Measurements from ENCODE around the gene MAT1A. TPM values are rescaled to one million over a fixed set of nuclear protein-coding genes. Genes with fewer than 3 reads are reported as not detected.
"Not testable (repeated sequence)": the region's sequence is repeated elsewhere in the genome, so short reads cannot be mapped to it uniquely, and the experiment has no call there.

Gene MAT1A
- total and polyA plus RNA-seq, 2 of the 13 experiments (the other 11 are each of a cell fraction or from before 2014, with no cell fraction given), result 57.1 to 76.9 TPM

- FAIRE-seq; ATAC-seq; BruUV-seq (replicated peaks): not testable (repeated sequence)
Measured at GRCh38 chr10:80254726-80255125, 34.7 kb downstream of the MAT1A start.

GRCh38 chr10:80253963-80254271 lies 35.5 kb downstream of the MAT1A start:
- H3K27me3 ChIP-seq (ENCODE audit: control insufficient read depth in 1 of 2, insufficient read depth in 2 of 2, low read length in 2 of 2), result peaks cover 0 to 13% of the 10 kb centered on the region in 2 experiments; a peak in 4 of 5 replicates
- FAIRE-seq; H3K4me2 ChIP-seq (ENCODE audit: low read depth, low read length); DNase-seq (ENCODE audit: low spot score); H2AFZ ChIP-seq (ENCODE audit: low read length); ATAC-seq; H3K4me3 ChIP-seq (replicated peaks in 1 of 3; ENCODE audit: insufficient read depth in 1 of 3, low read depth in 2 of 3, low read length in 3 of 3); H3K4me1 ChIP-seq (ENCODE audit: insufficient read depth, low read length); CTCF ChIA-PET (ENCODE audit: low intra/inter-chr PET ratio, low total read pairs); BruUV-seq (replicated peaks); H3K79me2 ChIP-seq (ENCODE audit: insufficient read depth, low read length); intact Hi-C loops (cut with micrococcal nuclease; ENCODE audit: unreplicated experiment); H3K27ac ChIP-seq (ENCODE audit: extremely low read length, insufficient read depth, low read length); H3K9ac ChIP-seq (ENCODE audit: insufficient read depth, low read depth, low read length); H3K36me3 ChIP-seq (replicated peaks in 1 of 2; ENCODE audit: control insufficient read depth in 1 of 2, insufficient read depth in 2 of 2, low read length in 2 of 2); H3K9me3 ChIP-seq (ENCODE audit: low read length); POLR2A ChIA-PET; H4K20me1 ChIP-seq (ENCODE audit: insufficient read depth, low read length): not testable (repeated sequence)
- in situ Hi-C loops (cut with HindIII; ENCODE audit: extremely low pct_ligation_motif_present, low pct_unique_long_range_greater_than_20kb), result loop anchor here (25.0 kb wide), 1 partner anchor 258 kb away; no protein-coding TSS in a partner anchor
- WGBS (ENCODE audit: low lambda C conversion rate), result 0% methylated on average over 1 of the region's 1 CpG

More at GRCh38 chr10:80254726-80255125, 34.7 kb downstream of the MAT1A start:
- POLR2A ChIA-PET; H3K9me3 ChIP-seq (ENCODE audit: low read length); H4K20me1 ChIP-seq (ENCODE audit: insufficient read depth, low read length); H2AFZ ChIP-seq (ENCODE audit: low read length); H3K9ac ChIP-seq (ENCODE audit: insufficient read depth, low read depth, low read length); intact Hi-C loops (cut with micrococcal nuclease; ENCODE audit: unreplicated experiment); CTCF ChIA-PET (ENCODE audit: low intra/inter-chr PET ratio, low total read pairs); H3K79me2 ChIP-seq (ENCODE audit: insufficient read depth, low read length); H3K4me3 ChIP-seq (replicated peaks in 1 of 3; ENCODE audit: insufficient read depth in 1 of 3, low read depth in 2 of 3, low read length in 3 of 3); H3K27ac ChIP-seq (ENCODE audit: extremely low read length, insufficient read depth, low read length); H3K4me2 ChIP-seq (ENCODE audit: low read depth, low read length); H3K36me3 ChIP-seq (replicated peaks in 1 of 2; ENCODE audit: control insufficient read depth in 1 of 2, insufficient read depth in 2 of 2, low read length in 2 of 2); DNase-seq (ENCODE audit: low spot score): not testable (repeated sequence)
- WGBS (ENCODE audit: low lambda C conversion rate), result no CpG with 5 or more reads among the region's 2 CpGs
- in situ Hi-C loops (cut with HindIII; ENCODE audit: extremely low pct_ligation_motif_present, low pct_unique_long_range_greater_than_20kb), result loop anchor here (25.0 kb wide), 1 partner anchor 258 kb away; no protein-coding TSS in a partner anchor
- peaks cover 0 to 13% of the 10 kb centered on the region in 2 experiments; a peak in 4 of 5 replicates for H3K27me3 ChIP-seq (ENCODE audit: control insufficient read depth in 1 of 2, insufficient read depth in 2 of 2, low read length in 2 of 2)
- H3K4me1 ChIP-seq (ENCODE audit: insufficient read depth, low read length), result peaks cover 12% of the 10 kb centered on the region

- CTCF ChIA-PET (ENCODE audit: low intra/inter-chr PET ratio, low total read pairs), result no interaction called here
- TF ChIP-seq ZNF703 (CRISPR knock-in tag; IDR thresholded peaks at IDR 0.05; ENCODE audit: borderline replicate concordance), result no peak
- TF ChIP-seq TEAD2 (CRISPR knock-in tag; IDR thresholded peaks at IDR 0.05), result no peak
- TF ChIP-seq TIGD3 (CRISPR knock-in tag; IDR thresholded peaks at IDR 0.05; ENCODE audit: borderline replicate concordance), result no peak
- TF ChIP-seq RFX3 (CRISPR knock-in tag; IDR thresholded peaks at IDR 0.05), result no peak
- TF ChIP-seq GATAD2A (CRISPR knock-in tag; IDR thresholded peaks at IDR 0.05), result no peak
- no peak for TF ChIP-seq U2AF2 (IDR thresholded peaks at IDR 0.05; ENCODE audit: low read depth, low read length)
- TF ChIP-seq TEAD3 (CRISPR knock-in tag; optimal IDR thresholded peaks at IDR 0.05; ENCODE audit: borderline replicate concordance), result no peak
- TF ChIP-seq ZNF740 (CRISPR knock-in tag; IDR thresholded peaks at IDR 0.05), result no peak
- TF ChIP-seq ZNF576 (CRISPR knock-in tag; IDR thresholded peaks at IDR 0.05), result no peak
- no peak for TF ChIP-seq ZNF839 (CRISPR knock-in tag; IDR thresholded peaks at IDR 0.05; ENCODE audit: borderline replicate concordance)
Measured at GRCh38 chr10:80253266-80253962, 36.0 kb downstream of the MAT1A start.

More at GRCh38 chr10:80253266-80253962, 36.0 kb downstream of the MAT1A start:
- POLR2A ChIA-PET, result no interaction called here
- FAIRE-seq, result no peak
- WGBS (ENCODE audit: low lambda C conversion rate), result 16% methylated on average over 5 of the region's 5 CpGs
- H3K4me2 ChIP-seq (ENCODE audit: low read depth, low read length), result no peak overlapping the region
- no peaks in the 10 kb centered on the region for H3K4me1 ChIP-seq (ENCODE audit: insufficient read depth, low read length)
- in situ Hi-C loops (cut with HindIII; ENCODE audit: extremely low pct_ligation_motif_present, low pct_unique_long_range_greater_than_20kb) (loop anchor here (25.0 kb wide), 1 partner anchor 259 kb away; no protein-coding TSS in a partner anchor), intact Hi-C loops (cut with micrococcal nuclease; ENCODE audit: unreplicated experiment) (no loop called here)
- H3K9me3 ChIP-seq (ENCODE audit: low read length), result no peaks in the 10 kb centered on the region
- H3K27me3 ChIP-seq (ENCODE audit: control insufficient read depth in 1 of 2, insufficient read depth in 2 of 2, low read length in 2 of 2), result peaks cover 0 to 13% of the 10 kb centered on the region in 2 experiments; a peak in 4 of 5 replicates
- H2AFZ ChIP-seq (ENCODE audit: low read length), result no peak overlapping the region
- DNase-seq (ENCODE audit: low spot score), result no peak
- no peaks in the 10 kb centered on the region for H3K36me3 ChIP-seq (replicated peaks in 1 of 2; ENCODE audit: control insufficient read depth in 1 of 2, insufficient read depth in 2 of 2, low read length in 2 of 2)
- no peak for ATAC-seq
- H3K79me2 ChIP-seq (ENCODE audit: insufficient read depth, low read length), result no peaks in the 10 kb centered on the region
- H3K4me3 ChIP-seq (replicated peaks in 1 of 3; ENCODE audit: insufficient read depth in 1 of 3, low read depth in 2 of 3, low read length in 3 of 3), result no peak overlapping the region
- no TSS peak for BruUV-seq (replicated peaks)
- no peak overlapping the region for H3K9ac ChIP-seq (ENCODE audit: insufficient read depth, low read depth, low read length)
- H4K20me1 ChIP-seq (ENCODE audit: insufficient read depth, low read length), result no peaks in the 10 kb centered on the region
- no peak overlapping the region for H3K27ac ChIP-seq (ENCODE audit: extremely low read length, insufficient read depth, low read length)

All from HepG2 (cell line).